ES-I3 (cell line): ENCODE data around the gene ERBB4.

ENCODE experiments used
- H3K36me3 ChIP-seq: 2 replicates; pipeline ENCODE4 v1.6.1; 2013; ENCODE audit warnings: mild to moderate bottlenecking, low read length, control low read depth, moderate library complexity; ENCODE audit not compliant: insufficient read depth
- H3K4me1 ChIP-seq: 2 replicates; pipeline ENCODE4 v1.6.1; 2013; ENCODE audit warnings: mild to moderate bottlenecking, control low read depth, low read length; ENCODE audit not compliant: insufficient read depth
- H3K9ac ChIP-seq: 2 replicates; pipeline ENCODE4 v1.6.1; 2013; ENCODE audit warnings: low read depth, mild to moderate bottlenecking, low read length, moderate library complexity
- H3K9me3 ChIP-seq: 2 replicates; pipeline ENCODE4 v1.6.1; 2013; ENCODE audit warnings: mild to moderate bottlenecking, low read length, moderate library complexity; ENCODE audit not compliant: control insufficient read depth, insufficient read depth

Gene ERBB4

DNA sequence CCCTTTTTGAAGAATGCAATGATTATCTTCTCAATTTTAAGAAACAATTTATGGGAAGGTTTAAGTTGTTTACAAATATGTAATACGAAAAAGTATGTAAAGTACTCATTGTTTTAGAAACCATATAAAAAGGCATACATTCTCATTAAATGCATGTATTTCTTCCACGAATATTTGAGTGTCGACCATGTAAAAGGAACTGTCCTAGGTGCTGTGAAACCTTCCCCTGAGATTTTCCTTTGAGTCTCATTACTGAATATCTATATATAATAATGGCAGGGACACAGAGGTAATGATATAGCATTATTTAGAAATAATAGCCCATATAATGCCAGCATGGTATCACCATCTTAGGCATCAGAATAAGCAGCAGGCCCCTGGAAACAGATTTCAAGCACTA lies 239.3 kb downstream of the ERBB4 start:
- Histone ChIP-seq H3K9me3 (no peaks in the 10 kb centered on the region), H3K9ac (no peak overlapping the region), H3K4me1 (no peaks in the 10 kb centered on the region), H3K36me3 (no peaks in the 10 kb centered on the region)

DNA sequence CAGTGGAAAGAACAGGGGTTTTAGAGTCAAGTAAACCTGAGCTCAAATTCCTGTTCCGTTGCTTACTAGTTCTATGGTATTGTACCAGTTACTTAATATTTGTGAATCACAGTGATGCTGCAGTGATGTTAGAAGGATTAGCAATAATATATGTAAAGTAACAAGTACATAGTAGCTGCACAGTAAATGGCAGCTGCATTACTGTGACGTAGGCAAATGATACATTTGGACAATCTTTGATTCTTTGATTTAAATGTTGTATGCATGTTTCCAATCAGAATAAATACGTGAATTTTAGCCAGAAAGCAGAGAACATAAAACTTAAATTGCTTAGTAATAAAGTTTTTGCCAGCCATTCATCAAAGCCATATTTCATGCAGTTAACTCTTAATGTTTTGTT lies 243.0 kb downstream of the ERBB4 start:
- Histone ChIP-seq H3K9me3 (no peaks in the 10 kb centered on the region), H3K36me3 (no peaks in the 10 kb centered on the region)

DNA sequence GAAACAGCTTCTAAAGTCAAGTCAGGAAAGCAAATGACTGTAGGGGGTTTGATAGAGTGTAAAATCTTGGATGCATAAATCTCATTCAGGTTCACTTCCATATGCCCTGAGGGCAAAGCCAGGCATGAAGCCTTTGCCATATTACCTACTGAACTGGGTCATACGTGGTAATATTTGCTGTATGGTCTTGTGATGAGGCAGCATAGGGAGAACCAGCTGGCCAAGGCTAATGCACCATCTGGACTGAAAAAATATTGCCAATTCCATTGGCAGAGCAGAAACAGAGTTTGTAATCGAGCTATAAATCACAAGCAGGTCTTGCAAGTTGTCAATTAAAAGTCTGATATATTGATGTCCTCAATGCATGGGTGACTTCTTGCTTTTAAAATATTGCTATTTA lies 243.8 kb downstream of the ERBB4 start:
- Histone ChIP-seq H3K9ac (no peak overlapping the region), H3K9me3 (no peaks in the 10 kb centered on the region), H3K36me3 (no peaks in the 10 kb centered on the region), H3K4me1 (no peaks in the 10 kb centered on the region)

More for the DNA sequence above, 243.0 kb downstream of the ERBB4 start:
- H3K9ac ChIP-seq, result no peak overlapping the region
- no peaks in the 10 kb centered on the region for H3K4me1 ChIP-seq

DNA sequence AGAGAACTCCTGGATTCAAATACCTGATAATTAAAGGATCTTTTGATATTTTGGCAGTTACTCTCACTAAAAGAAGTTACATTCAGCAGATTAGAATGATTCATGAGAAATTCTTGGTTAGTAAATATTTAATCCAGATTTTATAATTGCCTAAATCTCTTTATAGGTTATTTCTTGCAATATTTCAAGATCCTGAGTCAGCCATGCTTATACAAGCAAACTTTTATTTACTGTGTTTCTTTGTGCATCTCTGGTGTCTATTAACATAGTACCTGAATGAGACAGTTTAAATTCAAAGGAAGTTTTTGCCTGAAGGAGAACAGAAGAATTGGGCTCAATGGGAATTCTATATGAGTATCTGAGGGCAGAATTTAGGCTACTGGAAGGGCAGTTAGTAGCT lies 249.3 kb downstream of the ERBB4 start:
- H3K4me1 ChIP-seq, result no peaks in the 10 kb centered on the region; the same call in 1 of the 2 replicates
- no peak overlapping the region for H3K9ac ChIP-seq
- H3K9me3 ChIP-seq, result no peaks in the 10 kb centered on the region
- H3K36me3 ChIP-seq, result no peaks in the 10 kb centered on the region

DNA sequence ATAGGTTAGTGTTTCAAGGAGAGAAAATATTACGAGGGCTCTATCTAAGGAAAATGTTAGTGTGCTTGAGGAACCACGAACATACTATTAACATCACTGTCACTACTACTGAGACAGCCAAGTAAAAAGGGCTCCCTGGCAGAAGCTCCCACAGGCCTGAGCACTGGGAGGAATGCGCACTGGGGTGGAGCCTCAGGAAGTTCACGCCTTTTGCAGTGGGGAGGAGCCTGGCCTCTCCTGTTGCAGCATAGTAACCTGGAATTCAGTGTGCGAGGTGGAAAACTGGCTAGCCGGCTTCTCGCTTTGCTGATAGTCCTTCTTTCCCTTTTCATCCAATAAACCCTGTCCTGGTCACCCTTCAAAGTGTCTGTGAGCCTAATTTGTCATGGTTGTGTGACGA lies 250.3 kb downstream of the ERBB4 start:
- H3K9me3 ChIP-seq, result no peaks in the 10 kb centered on the region
- no peaks in the 10 kb centered on the region; the same call in 1 of the 2 replicates for H3K4me1 ChIP-seq
- no peak overlapping the region for H3K9ac ChIP-seq
- no peaks in the 10 kb centered on the region for H3K36me3 ChIP-seq

DNA sequence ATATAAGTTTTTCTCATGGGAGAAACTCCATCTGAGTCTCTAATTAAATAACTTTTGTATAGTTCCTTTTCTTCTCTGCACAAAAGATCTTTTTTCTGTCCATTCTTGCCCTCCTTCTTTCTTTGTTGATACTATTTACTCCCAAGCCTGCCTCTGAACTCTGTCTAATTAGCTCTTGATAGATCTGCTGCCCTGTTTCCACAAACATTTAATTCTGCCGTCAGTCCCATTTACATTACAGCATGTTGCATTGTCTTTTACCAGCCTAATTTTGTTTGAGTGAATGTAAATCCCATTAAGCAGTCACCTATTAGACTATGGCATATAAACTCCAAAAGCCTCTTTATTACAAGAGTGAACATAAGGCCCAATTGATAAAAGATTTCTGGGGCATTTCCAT lies 254.4 kb downstream of the ERBB4 start:
- Histone ChIP-seq H3K4me1 (no peaks in the 10 kb centered on the region; the same call in 1 of the 2 replicates), H3K9me3 (no peaks in the 10 kb centered on the region), H3K9ac (no peak overlapping the region), H3K36me3 (no peaks in the 10 kb centered on the region)

DNA sequence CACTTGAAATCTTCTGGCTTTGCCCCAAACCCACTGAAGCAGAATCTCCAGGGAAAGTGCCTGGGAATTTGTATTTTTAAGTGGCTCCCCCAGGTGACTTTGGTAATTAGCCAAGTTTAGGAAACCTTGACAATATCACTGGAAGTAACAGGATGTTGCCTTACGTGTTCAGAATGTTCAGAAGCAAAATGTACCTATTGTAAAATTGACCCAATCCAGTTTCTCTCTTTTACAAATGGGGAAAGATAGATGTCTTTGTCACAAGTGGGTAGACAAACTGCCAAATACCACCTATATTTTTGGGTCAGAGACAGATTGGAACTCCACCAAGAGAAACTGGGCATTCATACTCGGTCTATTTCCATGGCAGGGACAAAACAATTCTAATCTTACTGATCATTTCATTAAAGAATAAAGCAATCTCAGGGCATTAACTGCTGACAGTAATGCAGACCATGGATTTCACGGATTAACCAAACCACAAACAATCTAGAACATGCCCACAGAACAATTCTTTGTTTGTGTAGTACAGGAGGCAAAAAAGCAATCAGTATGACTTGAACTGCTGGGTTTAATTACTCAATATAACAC lies 255.8 kb downstream of the ERBB4 start:
- H3K9me3 ChIP-seq, result no peaks in the 10 kb centered on the region
- no peaks in the 10 kb centered on the region for H3K36me3 ChIP-seq
- H3K4me1 ChIP-seq, result no peaks in the 10 kb centered on the region
- H3K9ac ChIP-seq, result no peak overlapping the region

DNA sequence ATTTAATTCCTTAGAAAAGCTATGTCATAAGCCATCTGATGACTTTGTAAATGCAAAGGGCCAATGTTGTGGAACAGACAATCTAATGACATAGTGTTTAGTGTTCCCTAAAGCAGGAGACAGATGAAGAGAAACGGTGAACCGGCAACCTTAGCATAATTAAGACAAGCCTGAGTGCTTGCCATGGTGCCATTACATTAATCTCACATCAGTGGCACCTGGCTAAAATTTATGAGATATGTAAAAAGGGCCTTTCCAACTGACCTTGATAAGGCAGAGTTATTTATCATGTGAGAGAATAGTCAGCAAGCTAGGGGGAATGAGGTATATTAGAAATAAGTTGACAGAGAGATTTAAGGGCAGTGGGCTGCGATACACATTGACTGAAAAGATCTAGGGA lies 261.8 kb downstream of the ERBB4 start:
- no peaks in the 10 kb centered on the region for H3K4me1 ChIP-seq
- no peaks in the 10 kb centered on the region for H3K36me3 ChIP-seq
- no peak overlapping the region for H3K9ac ChIP-seq
- no peaks in the 10 kb centered on the region for H3K9me3 ChIP-seq

DNA sequence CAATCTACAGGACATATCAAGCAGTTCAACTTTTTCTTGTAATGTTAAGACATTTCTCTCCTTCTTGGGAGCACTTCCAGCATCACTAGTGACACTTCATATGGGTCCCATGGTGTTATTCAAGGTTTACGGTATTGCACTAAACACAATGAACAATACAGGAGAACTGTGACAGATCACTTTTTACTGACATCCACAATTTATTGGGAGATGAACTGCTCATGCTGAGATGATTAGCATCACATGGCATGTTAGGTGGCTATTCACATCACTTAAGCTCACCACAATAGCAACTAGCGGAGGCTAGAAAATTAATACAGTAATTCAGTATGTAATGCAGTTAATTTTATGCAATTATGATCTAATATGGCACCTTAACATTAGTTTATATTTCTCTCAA lies 264.4 kb downstream of the ERBB4 start:
- Histone ChIP-seq H3K9ac (no peak overlapping the region), H3K4me1 (no peaks in the 10 kb centered on the region)

DNA sequence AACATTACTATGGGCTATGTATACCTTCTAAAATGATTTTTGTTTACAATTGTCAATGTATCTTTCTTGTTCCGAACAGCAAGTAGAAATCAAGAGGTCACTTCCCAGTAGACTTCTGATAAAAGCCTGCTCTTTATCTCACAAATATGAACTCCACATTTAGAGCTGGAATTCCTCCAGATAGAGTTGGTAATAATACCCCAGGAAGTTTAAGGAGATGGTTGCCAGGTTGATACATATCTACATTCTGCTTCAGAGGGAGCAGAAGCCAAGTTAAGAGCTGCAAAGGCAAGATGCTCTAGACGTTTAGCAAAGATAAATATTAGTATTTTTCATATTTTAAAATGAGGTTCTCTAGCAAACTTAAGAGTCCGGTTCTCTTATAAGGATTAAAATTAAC lies 267.0 kb downstream of the ERBB4 start:
- Histone ChIP-seq H3K9me3 (no peaks in the 10 kb centered on the region), H3K4me1 (no peaks in the 10 kb centered on the region), H3K9ac (no peak overlapping the region), H3K36me3 (no peaks in the 10 kb centered on the region)

More for the DNA sequence above, 264.4 kb downstream of the ERBB4 start:
- H3K9me3 ChIP-seq, result no peaks in the 10 kb centered on the region
- no peaks in the 10 kb centered on the region for H3K36me3 ChIP-seq

DNA sequence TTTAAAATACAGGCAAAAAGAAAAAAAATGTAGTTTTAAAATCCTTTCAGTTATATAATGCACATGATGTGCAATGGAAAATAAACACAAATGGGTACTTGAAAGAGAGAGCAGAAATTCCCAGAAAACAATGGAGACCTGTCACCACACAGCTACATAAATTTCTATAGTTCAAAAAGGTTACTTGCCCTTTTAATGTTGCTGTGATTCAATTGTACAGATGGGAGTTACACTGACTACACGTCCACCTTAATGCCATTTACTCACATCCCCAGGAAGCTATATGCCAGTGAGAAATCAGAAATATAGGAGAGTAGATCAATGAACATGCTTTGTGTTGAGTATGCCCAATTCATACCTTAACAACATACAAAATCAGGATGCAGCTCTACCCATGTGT lies 269.6 kb downstream of the ERBB4 start:
- Histone ChIP-seq H3K9ac (no peak overlapping the region), H3K4me1 (no peaks in the 10 kb centered on the region), H3K9me3 (no peaks in the 10 kb centered on the region), H3K36me3 (no peaks in the 10 kb centered on the region)

DNA sequence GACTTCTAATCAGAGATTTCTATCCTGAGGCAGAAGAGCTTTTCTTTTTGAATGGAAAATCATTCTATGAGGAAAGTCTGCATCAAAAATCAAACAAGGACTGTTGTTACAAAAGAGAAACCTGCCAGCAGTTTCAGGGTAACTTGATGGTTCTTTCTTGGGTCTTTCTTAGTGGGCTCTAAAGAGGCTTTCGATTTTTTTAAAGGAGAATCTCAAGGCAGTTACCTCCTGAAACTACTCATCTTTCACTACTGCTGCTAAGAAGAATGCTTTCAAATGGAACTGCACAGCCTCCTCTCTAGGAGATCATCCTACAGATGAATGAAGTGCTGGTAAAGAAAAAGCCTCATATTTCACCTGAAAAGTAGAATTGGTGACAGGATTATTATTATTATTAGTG lies 272.3 kb downstream of the ERBB4 start:
- no peaks in the 10 kb centered on the region for H3K36me3 ChIP-seq
- H3K4me1 ChIP-seq, result no peaks in the 10 kb centered on the region
- H3K9ac ChIP-seq, result no peak overlapping the region
- no peaks in the 10 kb centered on the region for H3K9me3 ChIP-seq

DNA sequence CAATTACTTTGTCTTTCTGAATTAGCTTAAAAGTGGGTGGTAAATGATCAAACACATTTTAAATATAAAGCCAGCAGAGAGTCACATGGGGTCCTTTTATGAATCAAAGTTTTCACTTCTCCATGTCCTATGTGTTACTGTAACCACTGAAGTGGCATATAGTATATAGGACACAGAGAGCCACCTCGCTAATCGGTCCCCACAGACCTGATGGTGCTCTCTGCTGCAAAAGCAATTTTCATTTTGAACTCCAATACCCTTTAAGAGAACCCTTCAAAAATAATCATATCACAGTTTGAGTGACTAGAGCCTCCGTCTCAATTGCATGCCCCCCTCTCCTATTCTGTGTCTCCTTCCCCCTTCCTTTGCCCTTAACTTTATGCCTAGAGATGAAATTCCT lies 272.8 kb downstream of the ERBB4 start:
- Histone ChIP-seq H3K9ac (no peak overlapping the region), H3K9me3 (no peaks in the 10 kb centered on the region), H3K36me3 (no peaks in the 10 kb centered on the region), H3K4me1 (no peaks in the 10 kb centered on the region)

DNA sequence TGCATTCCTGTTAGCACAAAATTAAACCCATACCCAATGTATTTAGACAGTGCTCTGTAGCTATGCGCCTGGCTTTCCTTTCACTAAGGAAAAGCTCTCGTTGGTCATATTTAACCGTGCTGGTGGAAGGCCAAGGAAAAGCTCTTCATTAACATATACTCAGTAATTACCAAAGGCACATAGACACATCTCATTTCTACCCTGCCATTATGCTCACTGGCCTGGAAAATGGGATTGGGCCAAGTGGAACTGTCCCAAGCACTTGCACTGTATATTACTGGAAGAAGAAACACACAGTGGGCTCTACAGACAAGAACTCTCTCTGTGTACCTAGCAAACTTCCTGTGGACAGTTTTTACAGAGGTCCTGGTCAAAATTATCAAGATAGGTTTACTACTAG lies 274.4 kb downstream of the ERBB4 start:
- no peaks in the 10 kb centered on the region for H3K36me3 ChIP-seq
- H3K9ac ChIP-seq, result no peak overlapping the region
- H3K4me1 ChIP-seq, result no peaks in the 10 kb centered on the region
- no peaks in the 10 kb centered on the region for H3K9me3 ChIP-seq

DNA sequence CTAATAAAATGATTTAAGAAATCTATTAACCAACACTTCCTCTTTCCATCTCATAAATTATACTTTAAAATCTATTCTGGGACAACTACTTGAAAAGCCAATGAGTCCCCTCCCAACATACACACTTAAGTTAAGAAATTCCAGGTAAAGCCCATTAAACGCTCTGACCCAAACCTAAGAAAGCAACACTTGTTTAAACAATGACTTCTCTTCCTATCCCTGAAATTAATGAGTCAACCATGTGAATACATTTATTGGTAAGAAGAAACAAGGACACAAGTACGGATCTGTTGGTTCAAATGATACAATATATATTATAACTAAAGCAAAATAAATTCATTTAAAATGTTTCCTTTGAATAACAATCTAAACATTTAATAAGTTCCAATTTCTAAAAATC lies 279.4 kb downstream of the ERBB4 start:
- Histone ChIP-seq H3K36me3 (no peaks in the 10 kb centered on the region), H3K4me1 (no peaks in the 10 kb centered on the region)

DNA sequence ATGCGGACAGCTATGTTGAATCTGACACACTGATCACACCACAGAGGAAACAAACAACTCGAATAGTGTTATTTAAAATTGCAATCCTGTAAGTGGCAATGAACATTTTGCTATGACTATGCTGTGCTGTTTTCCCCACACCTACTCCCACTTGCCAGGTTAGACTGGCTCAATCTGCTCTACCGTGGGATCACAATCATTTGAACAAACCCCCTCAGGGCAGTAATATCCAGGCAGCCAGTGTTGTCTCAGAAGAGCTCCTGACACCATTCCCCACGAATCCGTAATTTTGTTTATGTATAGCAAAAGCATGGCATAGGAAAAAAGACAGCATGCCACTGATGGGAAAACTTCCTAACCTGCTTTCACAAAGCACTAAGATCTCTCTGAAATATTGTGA lies 284.3 kb downstream of the ERBB4 start:
- no peaks in the 10 kb centered on the region for H3K9me3 ChIP-seq
- no peak overlapping the region for H3K9ac ChIP-seq
- H3K36me3 ChIP-seq, result no peaks in the 10 kb centered on the region
- H3K4me1 ChIP-seq, result no peaks in the 10 kb centered on the region

More for the DNA sequence above, 279.4 kb downstream of the ERBB4 start:
- Histone ChIP-seq H3K9me3 (no peaks in the 10 kb centered on the region), H3K9ac (no peak overlapping the region)
